ENCODE data around the gene SWSAP1. TPM values are rescaled to one million over a fixed set of nuclear protein-coding genes. Genes with fewer than 3 reads are reported as not detected.

SWSAP1 gene
- total and polyA plus RNA-seq, 12 donors = 2.1 to 8.4 (median 4.4) TPM

GRCh38 chr19:11380653-11381537 lies 6.4 kb downstream of the SWSAP1 start:
- Histone ChIP-seq H3K9me3 (replicated peaks in 1 of 3) (no peaks in the 10 kb centered on the region), H3K27ac (peak overlapping the region; percentile 73 to 97 (median 89)), H3K36me3 (replicated peaks in 1 of 2) (no peaks in the 10 kb centered on the region), H3K27me3 (no peaks in the 10 kb centered on the region), H3K4me1 (replicated peaks in 1 of 2) (peaks cover 38 to 65% of the 10 kb centered on the region in 2 donors), H3K4me3 (peak overlapping the region in 2 of 4 donors; percentile 44 to 68)
- intact Hi-C loops (cut with DNase I) = loop anchor here (5.0 kb wide), 3 partner anchors 51 to 101 kb away; partner anchors contain the start of gene ELAVL3 (in 1 of the 2)
- peak; percentile 85 to 89 for TF ChIP-seq POLR2A (IDR thresholded peaks at IDR 0.05)
- TF ChIP-seq CTCF (IDR thresholded peaks at IDR 0.05) = peak; percentile 50 to 83 (median 74)
- 1 to 2% (median 1%) methylated on average over 32 to 54 of the region's 54 CpGs for WGBS, 4 donors
- peak; percentile 95 to 99 (median 97) for DNase-seq

GRCh38 chr19:11382898-11383705 lies 8.6 kb downstream of the SWSAP1 start:
- Histone ChIP-seq H3K4me1 (replicated peaks in 1 of 2) (peaks cover 18 to 43% of the 10 kb centered on the region in 2 donors), H3K36me3 (replicated peaks in 1 of 2) (no peaks in the 10 kb centered on the region), H3K4me3 (peak overlapping the region in 2 of 4 donors; percentile 47 to 64), H3K9me3 (replicated peaks in 1 of 3) (no peaks in the 10 kb centered on the region), H3K27ac (peak overlapping the region in 3 of 5 donors; percentile 69 to 83 (median 70)), H3K27me3 (no peaks in the 10 kb centered on the region)
- WGBS, 4 donors = 0 to 2% (median 1%) methylated on average over 4 to 65 of the region's 65 CpGs
- DNase-seq = peak; percentile 63 to 84 (median 75)
- intact Hi-C loops (cut with DNase I) = loop anchor here (5.0 kb wide), 3 partner anchors 49 to 99 kb away; partner anchors contain the start of gene ELAVL3 (in 1 of the 2)
- peak; percentile 54 to 74 (median 66) for TF ChIP-seq CTCF (IDR thresholded peaks at IDR 0.05)
- TF ChIP-seq POLR2A (IDR thresholded peaks at IDR 0.05) = peak in 1 of 2 donors; percentile 21

- no peaks in the 10 kb centered on the region for H3K27me3 ChIP-seq
- 0 to 1% (median 1%) methylated on average over 5 to 9 of the region's 9 CpGs; no CpG with 5 or more reads in 1 of the 4 donors for WGBS, 4 donors
- peaks cover 14 to 37% of the 10 kb centered on the region in 2 donors for H3K4me1 ChIP-seq (replicated peaks in 1 of 2)
- peak overlapping the region in 3 of 5 donors; percentile 69 to 83 (median 70) for H3K27ac ChIP-seq
- no peaks in the 10 kb centered on the region for H3K9me3 ChIP-seq (replicated peaks in 1 of 3)
- intact Hi-C loops (cut with DNase I) = loop anchor here (5.0 kb wide), 3 partner anchors 49 to 99 kb away; partner anchors contain the start of gene ELAVL3 (in 1 of the 2)
- TF ChIP-seq POLR2A (IDR thresholded peaks at IDR 0.05) = no peak
- TF ChIP-seq CTCF (IDR thresholded peaks at IDR 0.05) = no peak
- no peaks in the 10 kb centered on the region for H3K36me3 ChIP-seq (replicated peaks in 1 of 2)
- no peak for DNase-seq
- H3K4me3 ChIP-seq = peak overlapping the region in 2 of 4 donors; percentile 47 to 64
These were observed 9.2 kb downstream of the SWSAP1 start for GRCh38 chr19:11383706-11384048.

- Histone ChIP-seq H3K27me3 (no peaks in the 10 kb centered on the region), H3K27ac (peak overlapping the region in 1 of 5 donors; percentile 70), H3K4me3 (no peak overlapping the region), H3K9me3 (replicated peaks in 1 of 3) (no peaks in the 10 kb centered on the region), H3K4me1 (replicated peaks in 1 of 2) (peaks cover 14 to 32% of the 10 kb centered on the region in 2 donors), H3K36me3 (replicated peaks in 1 of 2) (no peaks in the 10 kb centered on the region)
- intact Hi-C loops (cut with DNase I) = loop anchor here (5.0 kb wide), 3 partner anchors 48 to 98 kb away; partner anchors contain the start of gene ELAVL3 (in 1 of the 2)
- TF ChIP-seq POLR2A (IDR thresholded peaks at IDR 0.05) (no peak), CTCF (IDR thresholded peaks at IDR 0.05) (no peak)
- 84 to 88% (median 86%) methylated on average over 5 of the region's 5 CpGs for WGBS, 4 donors
- no peak for DNase-seq
These were observed 10.3 kb downstream of the SWSAP1 start for GRCh38 chr19:11384778-11385129.
